Endodermal cell (in vitro differentiated cells): Measurements from ENCODE around the gene EFCAB8. TPM values are rescaled to one million over a fixed set of nuclear protein-coding genes. Genes with fewer than 3 reads are reported as not detected.

Source experiments
- DNase-seq: peaks from one replicate; pipeline ENCODE4 v3.0.0-alpha.2; 2017
- H3K27ac ChIP-seq: 2 replicates; pipeline ENCODE4 v1.5.1; 2013; ENCODE audit warnings: mild to moderate bottlenecking, low read depth, low read length, moderate library complexity
- H3K27me3 ChIP-seq: 2 replicates; pipeline ENCODE4 v1.6.1; 2013; ENCODE audit warnings: mild to moderate bottlenecking, low read length, moderate library complexity; ENCODE audit not compliant: insufficient read depth, control insufficient read depth, poor library complexity, severe bottlenecking
- H3K36me3 ChIP-seq: 2 replicates; pipeline ENCODE4 v1.7.0; 2013; ENCODE audit warnings: mild to moderate bottlenecking, low read length, moderate library complexity; ENCODE audit not compliant: control insufficient read depth, insufficient read depth
- H3K4me1 ChIP-seq: one replicate; pipeline ENCODE4 v1.7.0; 2013; ENCODE audit warnings: low read length; ENCODE audit not compliant: control insufficient read depth, insufficient read depth
- H3K4me3 ChIP-seq: 2 replicates; pipeline ENCODE4 v1.5.1; 2013; ENCODE audit warnings: mild to moderate bottlenecking, low read length, moderate library complexity
- H3K9ac ChIP-seq: 2 replicates; pipeline ENCODE4 v1.6.1; 2013; ENCODE audit warnings: mild to moderate bottlenecking, low read length, moderate library complexity; ENCODE audit not compliant: poor library complexity, severe bottlenecking; ENCODE audit errors: extremely low read depth
- H3K9me3 ChIP-seq: 2 replicates; pipeline ENCODE4 v1.6.1; 2013; ENCODE audit warnings: mild to moderate bottlenecking, low read length, moderate library complexity; ENCODE audit not compliant: control insufficient read depth
- H3K27ac Mint-ChIP-seq: 2 replicates; pipeline ENCODE4 v1.8.0; 2020; ENCODE audit warnings: mixed read lengths
- H3K27me3 Mint-ChIP-seq: 2 replicates; pipeline ENCODE4 v1.8.0; 2021; ENCODE audit warnings: mild to moderate bottlenecking, mixed read lengths; ENCODE audit not compliant: insufficient read depth
- H3K36me3 Mint-ChIP-seq: 2 replicates; pipeline ENCODE4 v1.8.0; 2020; ENCODE audit warnings: low read depth, mixed read lengths
- H3K4me1 Mint-ChIP-seq: 2 replicates; pipeline ENCODE4 v1.8.0; 2020; ENCODE audit warnings: mixed read lengths
- H3K4me3 Mint-ChIP-seq: 2 replicates; pipeline ENCODE4 v1.8.0; 2020; ENCODE audit warnings: mild to moderate bottlenecking, moderate library complexity, mixed read lengths
- H3K9me3 Mint-ChIP-seq: 2 replicates; pipeline ENCODE4 v1.8.0; 2020; ENCODE audit warnings: mild to moderate bottlenecking, mixed read lengths
- WGBS, 2 experiments: methylation state at CpG; one replicate each; pipeline versions ENCODE4 v1.1.5 to v1.1.7; 2013; ENCODE audit warnings: missing lambda C conversion rate in 2 of 2, mixed read lengths in 1 of 2; ENCODE audit not compliant: insufficient coverage in 1 of 2, insufficient read length in 1 of 2; 5-methylcytosine and 5-hydroxymethylcytosine counted together
- total RNA-seq, 2 donors: library from RNA; stranded (reverse); fragmentation: NEBNext Ultra II Directional in 1 of 2; extraction: Animal tissue kit (Norgen Biotek cat#: 25700) in 1 of 2; gene quantifications; 2 replicates in 1 of 2; 3 replicates in 1 of 2; pipeline ENCODE4 v1.2.1, GENCODE V29; 2021
- TF ChIP-seq, protein P1 (sequence below): fragments of 200-600 bp; sonication (generic); conservative IDR thresholded peaks from 2 replicates; pipeline ENCODE4 v1.5.0; 2021; ENCODE audit warnings: antibody characterized with exemption, mild to moderate bottlenecking

Gene EFCAB8
- total RNA-seq, 2 donors from 2014 or later: 0.44 to 1.0 TPM

- no peak overlapping the region for H3K9ac ChIP-seq
- no peaks in the 10 kb centered on the region for H3K9me3 ChIP-seq
- peak overlapping the region; percentile 32 for H3K27ac Mint-ChIP-seq
- H3K27ac ChIP-seq: no peak overlapping the region
- H3K4me3 Mint-ChIP-seq: no peak overlapping the region
- H3K36me3 ChIP-seq: no peaks in the 10 kb centered on the region
- no peaks in the 10 kb centered on the region for H3K4me1 Mint-ChIP-seq
- DNase-seq: no peak
- WGBS, 2 experiments: 94 to 97% methylated on average over 9 of the region's 9 CpGs
- H3K4me1 ChIP-seq: no peaks in the 10 kb centered on the region
- H3K27me3 ChIP-seq: no peaks in the 10 kb centered on the region
- no peaks in the 10 kb centered on the region for H3K9me3 Mint-ChIP-seq
- H3K27me3 Mint-ChIP-seq: no peaks in the 10 kb centered on the region
- TF ChIP-seq, protein P1, sequence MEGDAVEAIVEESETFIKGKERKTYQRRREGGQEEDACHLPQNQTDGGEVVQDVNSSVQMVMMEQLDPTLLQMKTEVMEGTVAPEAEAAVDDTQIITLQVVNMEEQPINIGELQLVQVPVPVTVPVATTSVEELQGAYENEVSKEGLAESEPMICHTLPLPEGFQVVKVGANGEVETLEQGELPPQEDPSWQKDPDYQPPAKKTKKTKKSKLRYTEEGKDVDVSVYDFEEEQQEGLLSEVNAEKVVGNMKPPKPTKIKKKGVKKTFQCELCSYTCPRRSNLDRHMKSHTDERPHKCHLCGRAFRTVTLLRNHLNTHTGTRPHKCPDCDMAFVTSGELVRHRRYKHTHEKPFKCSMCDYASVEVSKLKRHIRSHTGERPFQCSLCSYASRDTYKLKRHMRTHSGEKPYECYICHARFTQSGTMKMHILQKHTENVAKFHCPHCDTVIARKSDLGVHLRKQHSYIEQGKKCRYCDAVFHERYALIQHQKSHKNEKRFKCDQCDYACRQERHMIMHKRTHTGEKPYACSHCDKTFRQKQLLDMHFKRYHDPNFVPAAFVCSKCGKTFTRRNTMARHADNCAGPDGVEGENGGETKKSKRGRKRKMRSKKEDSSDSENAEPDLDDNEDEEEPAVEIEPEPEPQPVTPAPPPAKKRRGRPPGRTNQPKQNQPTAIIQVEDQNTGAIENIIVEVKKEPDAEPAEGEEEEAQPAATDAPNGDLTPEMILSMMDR: no peak
- no peak overlapping the region for H3K4me3 ChIP-seq
- H3K36me3 Mint-ChIP-seq: peaks cover 15% of the 10 kb centered on the region
Measured at GRCh38 chr20:32879538-32879937, 20.8 kb downstream of the EFCAB8 start.

DNA sequence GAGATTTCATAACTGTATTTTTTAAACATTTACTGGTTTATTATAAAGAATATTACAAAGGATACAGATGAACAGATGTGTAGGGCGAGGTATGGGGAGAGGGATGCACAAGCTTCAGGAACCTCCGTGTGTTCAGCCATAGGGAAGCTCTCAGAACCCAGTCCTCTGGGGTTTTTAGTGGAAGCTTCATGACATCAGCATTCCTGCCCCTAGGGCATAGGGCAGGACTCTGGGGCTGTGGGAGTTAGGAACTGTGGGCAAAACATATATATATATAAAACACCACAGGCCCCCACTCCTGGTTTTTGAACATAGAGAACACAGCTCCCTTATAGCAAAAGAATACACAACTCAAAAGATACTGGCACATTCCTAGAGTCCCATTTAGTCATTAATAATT is 21.9 kb downstream of the EFCAB8 start:
- Mint-ChIP-seq H3K27ac (no peak overlapping the region), H3K4me1 (no peaks in the 10 kb centered on the region), H3K4me3 (no peak overlapping the region), H3K9me3 (no peaks in the 10 kb centered on the region), H3K36me3 (peaks cover 7% of the 10 kb centered on the region), H3K27me3 (no peaks in the 10 kb centered on the region)
- no peak overlapping the region for H3K9ac ChIP-seq
- H3K27me3 ChIP-seq: no peaks in the 10 kb centered on the region
- H3K4me3 ChIP-seq: no peak overlapping the region
- H3K27ac ChIP-seq: no peak overlapping the region
- TF ChIP-seq, protein P1: peak; percentile 47
- no peak for DNase-seq
- WGBS, 2 experiments: 89% methylated on average over 2 of the region's 2 CpGs; no CpG with 5 or more reads in 1 of the 2 experiments
- no peaks in the 10 kb centered on the region for H3K36me3 ChIP-seq
- no peaks in the 10 kb centered on the region for H3K4me1 ChIP-seq
- H3K9me3 ChIP-seq: no peaks in the 10 kb centered on the region

- H3K27ac ChIP-seq: no peak overlapping the region
- Mint-ChIP-seq H3K27me3 (no peaks in the 10 kb centered on the region), H3K4me3 (no peak overlapping the region), H3K27ac (no peak overlapping the region), H3K36me3 (peaks cover 2% of the 10 kb centered on the region), H3K9me3 (no peaks in the 10 kb centered on the region), H3K4me1 (peaks cover 2% of the 10 kb centered on the region)
- no peaks in the 10 kb centered on the region for H3K36me3 ChIP-seq
- H3K4me3 ChIP-seq: no peak overlapping the region
- DNase-seq: no peak
- TF ChIP-seq, protein P1: no peak
- no peaks in the 10 kb centered on the region for H3K4me1 ChIP-seq
- H3K9ac ChIP-seq: no peak overlapping the region
- WGBS, 2 experiments: 93 to 96% methylated on average over 4 to 5 of the region's 5 CpGs
- no peaks in the 10 kb centered on the region for H3K27me3 ChIP-seq
- H3K9me3 ChIP-seq: no peaks in the 10 kb centered on the region
Measured at GRCh38 chr20:32883081-32883480, 24.4 kb downstream of the EFCAB8 start.
